HG02870 (cell line): ENCODE data around the gene RNF114.
"Not testable (repeated sequence)": the region's sequence is repeated elsewhere in the genome, so short reads cannot be mapped to it uniquely, and the experiment has no call there.

ENCODE experiments used
- ATAC-seq: cut with Tn5 transposase; IDR thresholded peaks from one replicate; pipeline ENCODE4 v1.9.1; 2021; ENCODE audit warnings: mild to moderate bottlenecking, moderate library complexity; ENCODE audit not compliant: unreplicated experiment

Gene RNF114

GRCh38 chr20:49936153-49937026, at the start of gene RNF114:
RNF114 (plus strand) TSS chr20:49936397; CDS start chr20:49936413, 16 bp downstream.
- ATAC-seq = peak; percentile 60

GRCh38 chr20:49886571-49887213, 49.5 kb upstream of the RNF114 start:
- no peak for ATAC-seq

GRCh38 chr20:49887251-49888211, 48.7 kb upstream of the RNF114 start:
- ATAC-seq = no peak

GRCh38 chr20:49888212-49889000, 47.8 kb upstream of the RNF114 start:
- no peak for ATAC-seq

- ATAC-seq = no peak
These were observed 46.9 kb upstream of the RNF114 start for GRCh38 chr20:49889001-49889934.

GRCh38 chr20:49889935-49890333, 46.3 kb upstream of the RNF114 start:
- no peak for ATAC-seq

GRCh38 chr20:49890471-49891361, 45.5 kb upstream of the RNF114 start:
- no peak for ATAC-seq

GRCh38 chr20:49891476-49892110, 44.6 kb upstream of the RNF114 start:
- no peak for ATAC-seq

GRCh38 chr20:49892260-49892659, 43.9 kb upstream of the RNF114 start:
- no peak for ATAC-seq

- ATAC-seq = no peak
These were observed 43.4 kb upstream of the RNF114 start for GRCh38 chr20:49892817-49893216.

- ATAC-seq = no peak
These were observed 42.7 kb upstream of the RNF114 start for GRCh38 chr20:49893242-49894072.

- no peak for ATAC-seq
These were observed 42.1 kb upstream of the RNF114 start for GRCh38 chr20:49894073-49894470.

- not testable (repeated sequence) for ATAC-seq
These were observed 40.6 kb upstream of the RNF114 start for GRCh38 chr20:49895474-49896093.

- no peak for ATAC-seq
These were observed 40.0 kb upstream of the RNF114 start for GRCh38 chr20:49896204-49896603.

- no peak for ATAC-seq
These were observed 36.4 kb upstream of the RNF114 start for GRCh38 chr20:49899541-49900383.
